ENCODE measurements around the gene SLC6A4. TPM values are rescaled to one million over a fixed set of nuclear protein-coding genes. Genes with fewer than 3 reads are reported as not detected.

The SLC6A4 gene
- total RNA-seq (under 1 TPM in 1 of 5 donors, not detected in 4; 0.18 TPM), polyA plus RNA-seq (under 1 TPM in 1 of 3 donors, not detected in 2; 0.55 TPM)
- long read RNA-seq, donor 1 = 0 reads
- long read RNA-seq, donor 2 = 0 reads
- long read RNA-seq, donor 3 = 0 reads
- long read RNA-seq, donor 4 = 0 reads
- long read RNA-seq, donor 5 = 0 reads
- long read RNA-seq, donor 6 = 0 reads
- long read RNA-seq, donor 7 = 0 reads
- long read RNA-seq, donor 8 = 0 reads
- long read RNA-seq, donor 9 = 0 reads
- long read RNA-seq, donor 10 = 0 reads

- TF ChIP-seq POLR2A (IDR thresholded peaks at IDR 0.05) = no peak
- TF ChIP-seq CTCF (IDR thresholded peaks at IDR 0.05) = no peak
- TF ChIP-seq EP300 (IDR thresholded peaks at IDR 0.05) = no peak
- TF ChIP-seq POLR2AphosphoS5 (IDR thresholded peaks at IDR 0.05) = no peak
- H3K4me3 ChIP-seq = peak within 1 kb of the TSS; percentile 41 to 60 (median 46)
- WGBS, 5 donors = 2 to 4% (median 4%) methylated on average over 41 to 82 of the region's 82 CpGs
- H3K9me3 ChIP-seq = no peaks in the 10 kb centered on the region
- intact Hi-C loops (cut with DNase I; ENCODE audit: low total_unique reads) = no loop called here
- no peaks in the 10 kb centered on the region for H3K36me3 ChIP-seq
- H3K27me3 ChIP-seq = peaks cover 5 to 72% (median 37%) of the 10 kb centered on the region in 3 donors
- peaks cover 24 to 46% (median 43%) of the 10 kb centered on the region in 4 donors for H3K4me1 ChIP-seq
- H3K27ac ChIP-seq = no peak within 1 kb of the TSS
- peak in 1 of 2 donors; percentile 69 for DNase-seq
Measured at GRCh38 chr17:30235386-30236296, at the start of gene SLC6A4. Gene SLC6A4, minus strand, starts transcription at chr17:30235697. Its CDS starts 13,739 bp downstream, at chr17:30221958.

- H3K4me1 ChIP-seq = no peaks in the 10 kb centered on the region
- no peak overlapping the region for H3K27ac ChIP-seq
- no peak overlapping the region for H3K4me3 ChIP-seq
- no peak for TF ChIP-seq POLR2A (IDR thresholded peaks at IDR 0.05)
- no peak for TF ChIP-seq EP300 (IDR thresholded peaks at IDR 0.05)
- no peak for TF ChIP-seq POLR2AphosphoS5 (IDR thresholded peaks at IDR 0.05)
- no peak for TF ChIP-seq CTCF (IDR thresholded peaks at IDR 0.05)
- peaks cover 13 to 89% (median 79%) of the 10 kb centered on the region in 4 donors for H3K36me3 ChIP-seq
- intact Hi-C loops (cut with DNase I; ENCODE audit: low total_unique reads) = no loop called here
- H3K27me3 ChIP-seq = no peaks in the 10 kb centered on the region
- no peaks in the 10 kb centered on the region for H3K9me3 ChIP-seq
- no peak for DNase-seq
Measured at GRCh38 chr17:30279156-30279555, 43.7 kb upstream of the SLC6A4 start.

- Histone ChIP-seq H3K4me1 (no peaks in the 10 kb centered on the region), H3K9me3 (no peaks in the 10 kb centered on the region), H3K4me3 (no peak overlapping the region), H3K36me3 (peaks cover 16 to 89% (median 80%) of the 10 kb centered on the region in 4 donors), H3K27ac (no peak overlapping the region), H3K27me3 (no peaks in the 10 kb centered on the region)
- DNase-seq = peak; percentile 28 to 76
- TF ChIP-seq EP300 (IDR thresholded peaks at IDR 0.05) (no peak), CTCF (IDR thresholded peaks at IDR 0.05) (peak in 3 of 7 experiments; percentile 24 to 29 (median 25))
- intact Hi-C loops (cut with DNase I; ENCODE audit: low total_unique reads) = no loop called here
Measured at GRCh38 chr17:30278032-30278431, 42.5 kb upstream of the SLC6A4 start.

GRCh38 chr17:30275911-30276310, 40.4 kb upstream of the SLC6A4 start:
- Histone ChIP-seq H3K36me3 (peaks cover 35 to 91% (median 80%) of the 10 kb centered on the region in 4 donors), H3K4me3 (no peak overlapping the region), H3K4me1 (no peaks in the 10 kb centered on the region), H3K27ac (no peak overlapping the region), H3K27me3 (no peaks in the 10 kb centered on the region), H3K9me3 (no peaks in the 10 kb centered on the region)
- no peak for TF ChIP-seq EP300 (IDR thresholded peaks at IDR 0.05)
- TF ChIP-seq POLR2AphosphoS5 (IDR thresholded peaks at IDR 0.05) = no peak
- no peak for TF ChIP-seq POLR2A (IDR thresholded peaks at IDR 0.05)
- TF ChIP-seq CTCF (IDR thresholded peaks at IDR 0.05) = no peak
- DNase-seq = no peak
- WGBS, 5 donors = 72 to 92% (median 88%) methylated on average over 2 of the region's 2 CpGs
- intact Hi-C loops (cut with DNase I; ENCODE audit: low total_unique reads) = no loop called here

Data from stomach (tissue), 19 donors.